ENCODE data around the gene PCNX2. TPM values are rescaled to one million over a fixed set of nuclear protein-coding genes. Genes with fewer than 3 reads are reported as not detected.

The PCNX2 gene
- total and polyA plus RNA-seq, 2 of the 8 experiments (the other 6 are each of a cell fraction or from before 2014, with no cell fraction given), result 46.1 to 57.6 TPM

DNA sequence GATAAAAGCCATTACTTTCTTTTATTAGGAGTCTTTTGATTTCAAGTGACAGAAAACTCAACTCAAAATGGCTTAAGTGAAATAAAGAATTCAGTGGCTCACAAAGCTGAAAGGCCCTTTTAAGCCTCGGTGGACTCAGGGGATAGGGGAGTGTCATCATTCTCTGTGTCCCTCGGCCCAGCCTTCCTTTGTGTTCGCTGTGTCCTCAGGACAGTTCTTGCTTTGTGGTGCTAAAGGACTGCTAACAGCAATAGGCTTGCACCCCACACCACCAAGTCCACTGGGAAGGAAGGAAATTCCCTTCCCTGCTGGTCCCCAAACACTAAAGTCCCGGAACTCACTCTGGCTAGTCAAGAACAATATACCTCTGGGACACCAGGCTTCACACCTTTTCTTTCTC lies 216.0 kb downstream of the PCNX2 start:
- H4K20me1 ChIP-seq (replicated peaks in 1 of 2; ENCODE audit: control insufficient read depth in 1 of 2, insufficient read depth in 2 of 2, low read length in 2 of 2), result no peaks in the 10 kb centered on the region
- ChIA-PET POLR2A (ENCODE audit: partially characterized antibody) (interaction anchor here (0.6 to 2.4 kb wide), 4 partner anchors 12 to 661 kb away, joined by 3 to 11 read pairs (median 3); no protein-coding TSS in a partner anchor), CTCF (ENCODE audit: partially characterized antibody) (no interaction called here)
- no peak overlapping the region for H4K5ac ChIP-seq (ENCODE audit: insufficient read length, low read depth, low read length)
- no peaks in the 10 kb centered on the region for H3K79me1 ChIP-seq (ENCODE audit: low read depth, low read length)
- H3K27ac ChIP-seq (ENCODE audit: low read depth, low read length), result no peak overlapping the region
- H3K56ac ChIP-seq (replicated peaks; ENCODE audit: insufficient read length, low read depth, low read length), result no peak overlapping the region
- no peaks in the 10 kb centered on the region for H3K27me3 ChIP-seq (replicated peaks in 1 of 4; ENCODE audit: control insufficient read depth in 3 of 4, extremely low read depth in 1 of 4, insufficient read depth in 3 of 4, low read length in 3 of 4)
- no peak overlapping the region for H3K18ac ChIP-seq (ENCODE audit: extremely low read depth, low read length)
- no peak overlapping the region for H2BK12ac ChIP-seq (ENCODE audit: low read depth, low read length)
- H3K36me3 ChIP-seq (ENCODE audit: control insufficient read depth in 2 of 4, insufficient read depth in 4 of 4, low read length in 3 of 4), result peaks cover 0 to 2% (median 0%) of the 10 kb centered on the region in 4 experiments; a peak in 3 of 8 replicates
- H3K4me3 ChIP-seq (ENCODE audit: extremely low read depth in 1 of 4, insufficient read depth in 2 of 4, low read depth in 3 of 4, low read length in 4 of 4), result no peak overlapping the region
- H3K14ac ChIP-seq (ENCODE audit: insufficient read length), result no peak overlapping the region
- no peak overlapping the region for H3K4ac ChIP-seq (replicated peaks; ENCODE audit: insufficient read length, low read depth, low read length)
- H2AK5ac ChIP-seq (ENCODE audit: low read depth, low read length), result no peak overlapping the region
- DNase-seq (ENCODE audit: low read depth in 1 of 2, low spot score in 2 of 2), result no peak
- no peak overlapping the region for H2BK20ac ChIP-seq (ENCODE audit: low read length)
- no peak overlapping the region for H2BK5ac ChIP-seq (ENCODE audit: low read depth, low read length)
- H3K9ac ChIP-seq (replicated peaks in 1 of 4; ENCODE audit: extremely low read depth in 1 of 4, low read depth in 3 of 4, low read length in 3 of 4), result no peak overlapping the region
- no peaks in the 10 kb centered on the region for H3K23me2 ChIP-seq (ENCODE audit: low read depth, low read length)
- H3K4me2 ChIP-seq (ENCODE audit: insufficient read depth in 1 of 2, low read depth in 2 of 2, low read length in 2 of 2), result no peak overlapping the region
- no peaks in the 10 kb centered on the region for H3K9me3 ChIP-seq (ENCODE audit: insufficient read depth in 2 of 2, low read depth in 1 of 2, low read length in 1 of 2)
- no peak overlapping the region for H2BK120ac ChIP-seq (replicated peaks; ENCODE audit: low read depth, low read length)
- H2AFZ ChIP-seq (ENCODE audit: low read length), result no peak overlapping the region
- no peaks in the 10 kb centered on the region for H3K79me2 ChIP-seq (ENCODE audit: control insufficient read depth in 1 of 2, insufficient read depth in 2 of 2, low read length in 2 of 2)
- peaks cover 0 to 4% (median 0%) of the 10 kb centered on the region in 4 experiments; a peak in 2 of 7 replicates for H3K4me1 ChIP-seq (replicated peaks in 1 of 4; ENCODE audit: control insufficient read depth in 3 of 4, insufficient read depth in 4 of 4, low read length in 3 of 4)
- H4K8ac ChIP-seq (ENCODE audit: extremely low read depth, insufficient read depth, low read length), result no peak overlapping the region
- H4K91ac ChIP-seq (replicated peaks; ENCODE audit: insufficient read length, low read length), result no peak overlapping the region
- no peak overlapping the region for H2BK15ac ChIP-seq (ENCODE audit: low read length)
- WGBS, 2 experiments (ENCODE audit: extremely low coverage in 1 of 2, insufficient coverage in 1 of 2, insufficient read length in 1 of 2, insufficient replicate concordance in 2 of 2, low coverage in 1 of 2, low lambda C conversion rate in 2 of 2, missing lambda C conversion rate in 1 of 2), result 97% methylated on average over 4 of the region's 4 CpGs; no CpG with 5 or more reads in 1 of the 2 experiments
- H3K23ac ChIP-seq (ENCODE audit: insufficient read length), result no peak overlapping the region
- no peak for FAIRE-seq
- no peak for TF ChIP-seq HDAC2 (IDR thresholded peaks at IDR 0.05; ENCODE audit: borderline replicate concordance in 1 of 2, low read depth in 2 of 2, low read length in 2 of 2)
- peak; percentile 20; the same call in 1 of the 2 replicates for TF ChIP-seq POLR2AphosphoS5 (IDR thresholded peaks at IDR 0.05; ENCODE audit: low read depth, low read length)
